Glutamatergic neuron (in vitro differentiated cells): ENCODE measurements around the gene IGFBP3. TPM values are rescaled to one million over a fixed set of nuclear protein-coding genes. Genes with fewer than 3 reads are reported as not detected.

Experiments used
- DNase-seq: peaks from one replicate; pipeline ENCODE4 v3.0.0; 2022
- H3K27ac Mint-ChIP-seq: one replicate; pipeline ENCODE4 v1.8.0; 2020; ENCODE audit warnings: mild to moderate bottlenecking, mixed read lengths, inconsistent platforms; ENCODE audit not compliant: unreplicated experiment
- H3K27me3 Mint-ChIP-seq: one replicate; pipeline ENCODE4 v1.8.0; 2020; ENCODE audit warnings: mild to moderate bottlenecking, moderate library complexity, mixed read lengths, inconsistent platforms; ENCODE audit not compliant: unreplicated experiment
- H3K36me3 Mint-ChIP-seq: one replicate; pipeline ENCODE4 v1.8.0; 2020; ENCODE audit warnings: mild to moderate bottlenecking, mixed read lengths, inconsistent platforms; ENCODE audit not compliant: unreplicated experiment
- H3K4me1 Mint-ChIP-seq: one replicate; pipeline ENCODE4 v1.8.0; 2020; ENCODE audit warnings: mild to moderate bottlenecking, low read depth, mixed read lengths, inconsistent platforms; ENCODE audit not compliant: unreplicated experiment
- H3K4me3 Mint-ChIP-seq: one replicate; pipeline ENCODE4 v1.8.0; 2020; ENCODE audit warnings: mild to moderate bottlenecking, mixed read lengths, inconsistent platforms; ENCODE audit not compliant: unreplicated experiment
- H3K9me3 Mint-ChIP-seq: one replicate; pipeline ENCODE4 v1.8.0; 2020; ENCODE audit warnings: mild to moderate bottlenecking, moderate library complexity, mixed read lengths, inconsistent platforms; ENCODE audit not compliant: unreplicated experiment
- total RNA-seq: library from RNA; stranded (reverse); fragmentation: NEBNext Ultra II Directional; extraction: Animal tissue kit (Norgen Biotek cat#: 25700); gene quantifications from one replicate; pipeline ENCODE4 v1.2.1, GENCODE V29; 2021; ENCODE audit not compliant: unreplicated experiment
- TF ChIP-seq, protein P1 (sequence below): fragments of 200-600 bp; sonication (generic); IDR thresholded peaks from one replicate; pipeline ENCODE4 v1.5.0; 2021; ENCODE audit not compliant: partially characterized antibody, unreplicated experiment

IGFBP3 gene
- total RNA-seq, 1 donor from 2014 or later = 0.17 TPM

DNA sequence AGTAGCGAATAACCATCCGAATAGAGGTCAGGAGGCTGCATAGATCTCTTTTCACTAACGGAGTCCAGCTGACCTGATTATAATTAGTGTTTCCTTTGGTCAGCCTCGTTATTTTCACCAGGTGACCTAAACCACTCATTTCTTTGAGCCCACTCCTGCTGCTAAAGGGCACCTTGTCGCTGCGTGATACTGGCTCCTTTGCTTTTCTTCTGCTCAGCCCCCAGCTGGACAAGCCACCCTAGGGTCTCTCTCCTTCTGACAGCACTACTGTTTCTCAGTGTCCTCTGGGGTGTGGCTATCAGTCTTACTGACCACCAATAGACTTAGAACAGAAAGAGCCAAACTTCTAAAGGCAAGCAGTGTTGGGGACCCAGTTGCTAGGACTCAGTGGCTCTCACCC lies 2.7 kb upstream of the IGFBP3 start:
- peaks cover 1% of the 10 kb centered on the region for H3K9me3 Mint-ChIP-seq
- peaks cover 13% of the 10 kb centered on the region for H3K27me3 Mint-ChIP-seq
- no peak overlapping the region for H3K27ac Mint-ChIP-seq
- H3K36me3 Mint-ChIP-seq = no peaks in the 10 kb centered on the region
- no peak overlapping the region for H3K4me3 Mint-ChIP-seq
- TF ChIP-seq, protein P1, sequence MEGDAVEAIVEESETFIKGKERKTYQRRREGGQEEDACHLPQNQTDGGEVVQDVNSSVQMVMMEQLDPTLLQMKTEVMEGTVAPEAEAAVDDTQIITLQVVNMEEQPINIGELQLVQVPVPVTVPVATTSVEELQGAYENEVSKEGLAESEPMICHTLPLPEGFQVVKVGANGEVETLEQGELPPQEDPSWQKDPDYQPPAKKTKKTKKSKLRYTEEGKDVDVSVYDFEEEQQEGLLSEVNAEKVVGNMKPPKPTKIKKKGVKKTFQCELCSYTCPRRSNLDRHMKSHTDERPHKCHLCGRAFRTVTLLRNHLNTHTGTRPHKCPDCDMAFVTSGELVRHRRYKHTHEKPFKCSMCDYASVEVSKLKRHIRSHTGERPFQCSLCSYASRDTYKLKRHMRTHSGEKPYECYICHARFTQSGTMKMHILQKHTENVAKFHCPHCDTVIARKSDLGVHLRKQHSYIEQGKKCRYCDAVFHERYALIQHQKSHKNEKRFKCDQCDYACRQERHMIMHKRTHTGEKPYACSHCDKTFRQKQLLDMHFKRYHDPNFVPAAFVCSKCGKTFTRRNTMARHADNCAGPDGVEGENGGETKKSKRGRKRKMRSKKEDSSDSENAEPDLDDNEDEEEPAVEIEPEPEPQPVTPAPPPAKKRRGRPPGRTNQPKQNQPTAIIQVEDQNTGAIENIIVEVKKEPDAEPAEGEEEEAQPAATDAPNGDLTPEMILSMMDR = no peak
- no peak for DNase-seq
- peaks cover 15% of the 10 kb centered on the region for H3K4me1 Mint-ChIP-seq

DNA sequence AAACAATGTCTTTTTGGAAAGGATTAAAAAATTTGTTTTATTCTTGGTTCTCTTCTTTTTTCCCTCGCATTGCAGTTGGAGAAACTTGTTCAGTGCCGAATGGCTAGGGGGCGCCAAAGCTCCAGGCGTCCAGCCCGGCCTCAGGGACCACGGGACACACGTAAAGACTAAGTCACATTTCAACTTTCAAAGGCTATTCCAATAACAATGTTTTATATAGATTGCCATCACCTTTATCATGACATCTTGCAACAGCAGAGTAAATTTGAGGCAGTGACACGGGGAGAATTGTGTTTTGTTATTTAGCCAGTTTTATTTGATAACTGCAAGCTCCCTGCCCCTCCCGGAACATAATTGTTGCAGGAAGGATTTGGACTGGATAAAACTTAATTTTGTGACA lies 2.2 kb upstream of the IGFBP3 start:
- no peak overlapping the region for H3K27ac Mint-ChIP-seq
- H3K27me3 Mint-ChIP-seq = peaks cover 13% of the 10 kb centered on the region
- no peaks in the 10 kb centered on the region for H3K36me3 Mint-ChIP-seq

DNA sequence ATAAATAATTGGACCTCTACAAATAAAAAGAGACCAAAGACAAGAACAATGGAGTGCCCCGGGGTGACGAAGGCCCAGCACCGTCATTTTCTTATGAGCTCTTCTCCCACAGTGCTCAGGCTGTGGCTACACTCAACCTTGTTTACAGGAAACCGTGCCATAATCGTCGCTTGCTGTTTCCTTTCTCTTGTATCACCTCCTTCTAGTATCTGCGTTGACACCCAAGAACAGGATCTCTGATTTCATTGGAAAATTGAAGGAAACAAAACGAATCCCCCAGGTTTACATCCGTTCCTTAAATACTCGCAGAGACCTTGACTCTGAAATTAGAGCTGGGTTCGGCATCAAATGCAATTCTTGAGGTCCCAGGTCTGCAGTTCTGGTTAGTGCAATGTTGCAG lies 1.7 kb upstream of the IGFBP3 start:
- peaks cover 15% of the 10 kb centered on the region for H3K4me1 Mint-ChIP-seq
- H3K36me3 Mint-ChIP-seq = no peaks in the 10 kb centered on the region
- H3K27ac Mint-ChIP-seq = no peak overlapping the region
- H3K27me3 Mint-ChIP-seq = peaks cover 13% of the 10 kb centered on the region
- TF ChIP-seq, protein P1 = no peak
- DNase-seq = no peak
- H3K4me3 Mint-ChIP-seq = peak overlapping the region; percentile 88
- peaks cover 1% of the 10 kb centered on the region for H3K9me3 Mint-ChIP-seq

More for the DNA sequence above, 2.2 kb upstream of the IGFBP3 start:
- peaks cover 1% of the 10 kb centered on the region for H3K9me3 Mint-ChIP-seq
- DNase-seq = peak; percentile 90
- H3K4me1 Mint-ChIP-seq = peaks cover 15% of the 10 kb centered on the region
- TF ChIP-seq, protein P1 = peak; percentile 90
- peak overlapping the region; percentile 88 for H3K4me3 Mint-ChIP-seq

DNA sequence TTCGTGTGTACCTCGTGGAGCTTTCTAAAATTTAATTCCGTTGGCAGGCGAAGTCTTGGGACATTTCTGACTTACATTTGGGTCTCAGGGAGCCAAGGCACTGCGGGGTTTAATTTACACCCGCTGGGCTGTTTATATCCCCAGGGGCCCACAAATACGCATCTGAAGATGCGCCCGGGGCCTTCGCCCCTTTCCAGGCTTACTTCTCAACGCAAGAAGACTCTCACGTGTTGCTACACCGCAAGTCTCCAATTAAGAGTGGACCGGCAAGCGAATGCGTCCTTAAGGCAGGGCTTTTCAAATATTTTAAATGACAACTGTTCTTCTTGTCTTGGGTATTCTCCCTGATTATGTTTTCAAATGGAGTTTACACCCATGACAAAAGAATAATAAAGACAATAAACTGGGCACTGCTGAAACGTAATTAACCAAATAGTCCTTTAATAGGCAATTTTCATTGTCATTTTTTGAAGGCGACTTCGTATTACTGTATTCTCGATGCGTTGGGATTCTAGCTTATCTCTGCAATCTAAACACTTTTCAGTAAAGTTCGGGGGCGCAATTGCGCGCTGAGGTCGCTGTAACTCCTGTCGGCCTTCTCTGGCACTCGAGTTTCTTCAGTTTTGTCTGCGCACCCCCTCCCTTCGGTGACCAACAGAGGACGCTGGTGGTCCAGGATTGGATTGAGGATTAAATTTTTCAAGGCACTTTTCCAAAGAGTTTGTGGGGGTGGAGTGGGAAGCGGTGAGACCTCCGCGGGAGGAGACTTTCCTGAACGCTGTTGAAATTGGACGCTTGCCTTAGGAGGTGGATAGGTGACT lies 837 bp upstream of the IGFBP3 start:
- H3K4me1 Mint-ChIP-seq = peaks cover 15% of the 10 kb centered on the region
- H3K27ac Mint-ChIP-seq = no peak overlapping the region
- peaks cover 13% of the 10 kb centered on the region for H3K27me3 Mint-ChIP-seq
- peak overlapping the region; percentile 88 for H3K4me3 Mint-ChIP-seq
- peak; percentile 80 for DNase-seq
- H3K9me3 Mint-ChIP-seq = peaks cover 1% of the 10 kb centered on the region
- no peaks in the 10 kb centered on the region for H3K36me3 Mint-ChIP-seq
- TF ChIP-seq, protein P1 = peak; percentile 82

DNA sequence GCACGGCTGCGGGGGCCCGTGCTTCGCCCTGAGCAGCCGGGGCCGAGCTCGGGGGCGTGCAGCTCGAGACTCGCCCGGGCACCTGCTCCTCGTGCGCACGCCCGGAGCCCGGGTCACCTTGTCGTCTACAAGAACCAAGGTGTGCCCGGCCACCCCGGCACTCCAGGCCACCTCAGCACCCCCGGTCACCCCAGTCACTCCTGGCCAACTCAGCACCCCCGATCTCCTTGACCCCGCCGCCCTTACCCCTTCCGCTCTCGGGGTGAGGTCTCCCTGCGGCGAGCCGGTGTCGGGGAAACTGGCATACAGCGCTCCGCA lies 268 bp upstream of the IGFBP3 start:
- no peak overlapping the region for H3K27ac Mint-ChIP-seq
- TF ChIP-seq, protein P1 = no peak
- peak overlapping the region; percentile 88 for H3K4me3 Mint-ChIP-seq
- DNase-seq = no peak
- H3K27me3 Mint-ChIP-seq = peaks cover 14% of the 10 kb centered on the region
- peaks cover 1% of the 10 kb centered on the region for H3K9me3 Mint-ChIP-seq
- no peaks in the 10 kb centered on the region for H3K36me3 Mint-ChIP-seq
- H3K4me1 Mint-ChIP-seq = peaks cover 15% of the 10 kb centered on the region
